Stimulated activated CD8-positive, alpha-beta memory T cell treated with anti-CD3 and anti-CD28 coated beads, Interleukin-12 subunit alpha, Interleukin-12 subunit beta, amount 100 ng/mL, for 4 hours (primary cell): ENCODE measurements around the gene AOPEP.

Source experiments
- DNase-seq: peaks from one replicate; pipeline ENCODE4 v3.0.0-alpha.2; 2020; ENCODE audit warnings: low read depth

AOPEP gene

DNA sequence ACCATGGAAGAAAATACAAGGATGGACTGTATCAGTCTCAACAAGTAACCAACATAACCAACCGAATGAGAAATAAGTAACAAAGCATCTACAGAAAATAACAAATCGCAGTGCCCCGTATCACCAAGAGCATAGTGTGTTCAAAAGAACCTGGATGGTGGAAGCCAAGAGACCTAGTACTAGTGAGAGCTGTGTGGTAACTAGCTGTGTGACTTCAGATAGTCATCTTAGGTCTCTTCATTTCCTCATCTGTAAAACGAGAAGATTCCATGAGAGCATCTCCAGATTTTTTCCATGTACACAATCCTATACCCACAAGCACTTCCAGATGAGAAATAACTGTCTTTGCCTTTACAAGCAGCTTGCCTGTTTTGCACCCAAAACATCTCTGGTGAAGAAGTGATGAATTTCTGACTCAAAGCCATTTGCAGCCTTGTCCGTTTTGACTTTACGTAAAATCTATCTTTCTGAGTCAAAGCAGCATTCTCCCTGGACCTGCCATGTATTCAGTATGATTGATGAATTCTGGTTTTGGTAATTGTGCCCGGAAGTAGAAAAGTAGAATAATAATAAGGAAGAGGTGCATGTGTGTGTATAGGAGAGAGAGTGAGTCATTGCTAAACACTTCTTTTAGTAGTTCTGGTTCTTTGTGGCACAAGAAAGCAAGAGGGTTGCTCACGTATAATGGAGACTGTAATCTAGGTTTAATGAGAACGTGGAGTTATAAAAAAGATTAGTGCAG is 41.0 kb downstream of the AOPEP start:
- DNase-seq: no peak

DNA sequence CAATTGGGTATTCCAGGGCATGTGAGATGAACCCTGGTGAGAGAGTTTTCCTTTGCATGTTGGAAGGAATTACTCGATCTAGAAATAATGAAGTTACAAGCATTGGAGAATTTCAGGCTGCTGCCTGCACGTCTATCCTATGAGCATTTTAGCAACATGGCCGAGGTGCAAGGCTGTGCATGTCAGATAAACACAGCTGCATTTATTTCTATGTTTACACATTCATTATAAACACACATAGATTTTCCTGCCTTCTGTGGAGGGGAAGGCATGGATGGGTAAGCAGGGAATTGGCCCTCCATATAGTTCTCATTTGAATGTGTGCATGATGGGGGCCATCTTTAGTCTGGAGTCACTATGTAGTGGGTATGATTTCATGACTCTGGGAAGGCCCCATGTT is 42.3 kb downstream of the AOPEP start:
- DNase-seq: no peak

DNA sequence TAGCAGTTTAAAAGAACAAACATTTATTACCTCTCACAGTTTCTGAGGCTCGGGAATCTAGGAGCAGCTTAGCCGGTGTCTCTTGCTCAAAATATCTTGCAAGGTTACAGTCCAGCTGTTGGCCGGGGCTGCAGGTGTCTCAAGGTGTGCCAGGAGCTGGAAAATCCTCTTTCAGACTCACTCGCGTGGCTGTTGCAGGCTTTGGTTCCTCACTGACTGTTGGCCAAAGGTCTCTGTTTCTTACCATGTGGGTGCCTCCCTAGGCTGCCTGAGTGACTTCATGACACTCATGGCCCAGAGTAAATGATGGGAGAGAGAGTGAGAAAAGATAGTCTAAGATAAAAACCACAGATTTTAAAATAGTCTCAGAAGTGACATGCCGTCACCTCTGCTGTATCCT is 43.8 kb downstream of the AOPEP start:
- DNase-seq: no peak

DNA sequence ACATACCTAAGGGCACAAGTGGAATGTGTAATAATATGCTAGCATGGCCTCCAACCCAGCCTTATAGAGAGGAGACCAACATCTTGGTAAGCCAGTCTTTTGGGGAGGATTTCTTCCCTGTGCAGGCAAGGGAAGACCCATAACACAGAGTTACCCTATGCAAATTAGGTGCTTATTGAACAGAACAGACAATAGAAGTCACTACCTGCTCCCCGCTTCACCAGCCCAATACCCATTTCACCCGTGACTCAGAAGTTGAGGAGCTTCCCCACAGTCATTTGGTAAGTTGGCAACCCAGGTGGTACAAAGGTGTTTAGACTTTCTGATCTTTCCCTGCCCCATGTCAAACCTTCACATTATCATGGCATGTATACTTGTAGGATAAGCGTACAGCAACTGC is 44.6 kb downstream of the AOPEP start:
- DNase-seq: no peak

DNA sequence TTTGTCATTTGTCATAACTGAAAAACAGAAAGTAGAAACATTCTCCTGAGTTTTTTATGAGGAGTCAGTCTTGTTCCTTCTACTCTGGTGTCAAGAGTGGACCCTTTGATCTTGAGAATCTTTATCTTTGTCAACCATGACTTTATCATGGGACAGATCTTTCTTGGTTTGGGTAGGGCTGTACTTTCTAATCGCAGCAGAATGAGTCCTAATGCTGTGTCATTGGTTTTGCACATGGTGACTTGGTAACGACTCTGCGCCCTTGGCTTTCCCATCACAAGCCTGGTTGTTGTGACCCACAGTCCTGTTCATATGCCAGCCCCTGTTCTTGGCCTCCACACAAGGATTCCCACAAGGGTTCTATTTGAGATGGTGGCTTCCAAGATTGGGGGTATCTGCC is 45.6 kb downstream of the AOPEP start:
- no peak for DNase-seq

DNA sequence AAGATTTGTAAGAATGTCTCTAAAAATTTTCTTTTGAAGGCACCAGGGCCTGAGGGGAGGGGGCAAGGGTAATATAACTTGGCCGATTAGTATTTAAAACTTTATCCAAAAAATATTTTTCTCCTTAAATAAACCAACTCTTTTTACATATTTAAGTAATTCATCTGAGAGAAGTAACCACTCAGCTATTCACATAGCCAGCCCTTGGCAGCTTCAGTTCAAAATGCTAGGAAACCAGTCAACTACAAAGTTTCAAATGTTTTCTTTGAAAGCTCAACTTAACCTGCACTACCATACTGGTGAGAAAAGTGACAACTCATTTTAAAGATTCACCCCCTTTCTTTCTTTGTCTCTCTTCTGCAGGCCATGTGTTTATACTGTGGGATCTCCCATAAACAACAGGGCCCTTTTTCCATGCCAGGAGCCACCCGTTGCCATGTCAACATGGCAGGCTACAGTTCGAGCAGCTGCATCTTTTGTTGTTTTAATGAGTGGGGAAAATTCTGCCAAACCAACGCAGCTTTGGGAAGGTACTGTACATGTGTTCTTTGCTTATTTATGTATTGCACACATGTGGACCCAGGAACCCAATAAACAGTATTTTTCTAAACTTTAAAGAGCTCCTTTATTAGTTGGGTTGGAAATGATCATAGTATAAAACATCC is 46.3 kb downstream of the AOPEP start:
- DNase-seq: no peak

DNA sequence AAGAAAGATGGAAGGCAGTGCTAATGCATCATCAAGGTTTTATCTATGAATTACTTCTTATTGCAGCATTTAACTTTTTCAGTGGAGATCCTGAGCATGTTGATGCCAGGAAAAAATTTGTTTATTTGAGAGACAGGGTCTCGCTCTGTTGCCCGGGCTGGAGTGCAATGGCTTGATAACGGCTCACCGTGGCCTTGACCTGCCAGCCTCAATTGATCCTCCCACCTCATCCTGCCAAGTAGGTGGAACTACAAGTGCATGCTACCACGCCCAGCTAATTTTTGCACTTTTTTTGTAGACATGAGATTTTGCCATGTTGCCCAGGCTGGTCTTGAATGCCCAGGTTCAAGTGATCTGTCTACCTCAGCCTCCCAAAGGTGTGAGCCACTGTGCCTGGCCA is 47.2 kb downstream of the AOPEP start:
- no peak for DNase-seq

DNA sequence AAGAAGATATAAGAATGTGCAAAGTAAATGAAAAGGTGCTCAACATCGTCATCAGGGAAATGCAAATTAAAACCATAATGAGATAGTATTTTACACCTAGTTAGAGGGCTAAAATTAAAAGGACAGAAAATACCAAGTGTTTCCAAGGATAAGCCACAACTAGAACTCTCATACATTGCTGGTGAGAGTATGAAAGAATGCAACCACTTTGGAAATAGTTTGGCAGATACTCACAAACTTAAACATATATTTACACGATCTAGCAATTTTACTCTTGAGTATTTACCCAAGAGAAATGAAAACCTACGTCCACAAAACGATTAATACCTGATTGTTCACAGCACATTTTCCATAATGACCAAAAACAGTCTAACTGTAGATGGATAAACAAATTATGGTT is 51.5 kb downstream of the AOPEP start:
- no peak for DNase-seq

DNA sequence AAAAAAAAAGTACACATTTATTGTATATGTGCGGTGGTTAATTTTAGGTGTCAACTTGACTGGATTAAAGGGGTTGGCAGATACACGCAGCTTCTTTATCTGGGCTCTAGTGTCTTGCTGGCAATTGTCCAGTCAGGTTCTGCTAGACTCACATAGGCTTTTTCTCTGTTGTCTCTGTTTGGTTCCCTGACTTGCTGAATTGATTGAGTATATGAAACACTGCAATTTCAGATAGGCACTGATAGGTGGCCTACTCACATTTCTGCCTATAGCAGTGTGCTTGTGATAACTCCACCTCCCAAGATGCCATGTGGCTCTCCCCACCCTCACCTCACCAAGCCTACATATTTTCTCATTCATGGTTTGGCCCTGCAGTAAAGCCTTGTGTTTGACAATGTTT is 52.5 kb downstream of the AOPEP start:
- DNase-seq: no peak

DNA sequence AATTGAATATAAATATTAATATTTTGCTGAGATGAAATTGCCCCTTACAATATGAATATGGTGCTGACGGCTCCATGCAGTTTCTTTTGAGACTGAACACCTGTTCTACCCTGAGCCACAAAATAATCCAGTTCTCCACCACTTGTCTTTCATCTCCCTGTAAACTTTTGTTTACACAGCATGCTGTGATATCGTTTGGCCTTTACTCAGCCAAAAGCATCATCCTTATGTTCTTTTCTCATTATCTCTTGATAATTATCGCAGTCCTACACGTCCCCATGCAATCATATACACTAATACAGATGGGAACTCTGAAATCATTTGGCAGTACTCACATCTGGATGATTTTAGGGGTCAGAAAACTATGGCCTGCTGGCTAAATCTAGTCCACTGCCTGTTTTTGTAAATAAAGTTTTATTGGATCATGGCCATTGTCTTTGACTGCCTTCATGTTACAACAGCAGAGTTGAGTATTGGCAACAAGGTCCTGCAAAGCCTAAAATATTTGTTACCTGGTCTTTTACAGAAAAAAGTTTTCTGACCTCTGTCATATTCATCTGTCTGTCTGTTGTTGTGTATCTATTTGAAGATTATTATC is 53.3 kb downstream of the AOPEP start:
- no peak for DNase-seq

DNA sequence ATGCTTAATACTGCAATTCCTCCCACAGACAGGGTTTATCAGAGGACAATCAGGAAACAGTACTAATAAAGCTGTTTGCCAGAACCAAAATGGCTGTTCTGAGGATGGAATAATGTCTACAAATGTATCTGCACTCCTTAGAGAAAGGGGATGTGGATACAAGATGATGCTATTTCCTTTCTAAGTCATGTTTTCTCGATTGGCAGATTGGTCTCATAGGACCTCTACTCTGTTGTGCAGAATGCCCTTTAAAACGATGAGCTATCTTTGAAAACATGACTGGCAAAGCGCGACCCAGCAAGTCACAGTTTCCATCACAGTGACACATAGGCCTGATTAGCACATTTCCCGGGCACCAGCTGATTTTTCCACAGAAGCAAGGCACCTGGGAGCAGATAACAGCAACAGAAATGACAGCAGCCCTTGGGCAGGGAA is 54.0 kb downstream of the AOPEP start:
- DNase-seq: no peak

DNA sequence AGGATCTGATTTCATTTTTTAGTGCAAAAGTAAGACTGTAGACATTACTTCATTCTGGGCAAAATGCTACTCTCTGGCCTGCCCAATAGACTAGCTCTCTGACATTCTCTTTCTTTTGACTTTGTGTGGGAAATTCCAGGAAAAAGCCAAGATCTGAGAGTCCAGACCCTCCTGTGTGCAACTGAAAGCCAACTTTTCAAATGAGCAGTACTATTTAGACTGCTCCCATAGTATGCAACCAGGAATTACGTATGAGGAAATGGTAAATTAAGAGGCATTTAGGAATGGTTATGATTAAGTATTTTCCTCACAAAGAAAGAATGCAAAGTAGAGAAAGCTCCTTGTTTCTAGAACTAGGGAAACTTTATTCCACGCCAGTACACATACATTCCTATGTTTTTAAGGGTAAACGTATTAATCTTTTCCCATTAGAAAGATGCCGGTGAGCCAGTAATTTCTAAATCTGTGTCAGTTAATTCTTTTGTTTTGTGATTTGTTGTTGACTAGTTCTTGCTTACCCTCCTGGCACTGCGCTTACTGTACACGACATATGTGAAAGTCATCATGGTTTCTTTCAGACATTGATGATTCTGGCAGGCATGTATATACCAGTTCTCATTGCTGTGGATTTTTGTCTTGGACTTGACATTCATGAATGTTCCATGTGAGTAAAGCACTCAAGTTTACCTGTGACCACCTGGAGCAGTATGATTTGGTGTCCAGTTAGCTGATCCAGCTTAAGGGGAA is 56.0 kb downstream of the AOPEP start:
- DNase-seq: no peak

DNA sequence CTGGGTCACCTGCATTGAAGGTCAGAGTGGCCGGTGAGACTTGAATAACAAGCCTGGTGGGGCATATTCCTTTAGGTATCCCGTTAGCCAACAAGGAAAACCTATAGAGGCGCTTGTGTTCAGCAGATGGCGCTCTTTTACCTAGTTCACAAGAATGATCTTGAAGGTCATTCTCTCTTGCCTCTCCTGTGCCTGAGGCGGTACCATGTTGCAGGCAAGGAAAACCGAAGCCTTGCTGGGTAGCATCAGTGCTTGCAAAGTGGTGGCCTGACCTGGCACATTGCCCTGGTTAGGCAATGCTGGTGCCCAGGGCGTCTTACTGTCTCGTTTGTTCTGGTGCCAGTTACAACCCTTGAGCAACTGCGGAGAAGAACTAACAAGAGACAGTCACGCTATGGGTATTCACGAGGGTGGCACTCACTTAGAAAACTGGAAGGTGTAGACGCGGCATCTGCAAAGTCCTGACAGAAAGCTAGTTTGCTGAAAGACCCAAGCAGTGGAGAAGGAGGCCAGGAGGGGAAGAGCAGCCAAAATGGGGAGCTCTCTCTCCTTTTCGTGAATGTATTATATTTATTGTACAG is 56.7 kb downstream of the AOPEP start:
- no peak for DNase-seq

DNA sequence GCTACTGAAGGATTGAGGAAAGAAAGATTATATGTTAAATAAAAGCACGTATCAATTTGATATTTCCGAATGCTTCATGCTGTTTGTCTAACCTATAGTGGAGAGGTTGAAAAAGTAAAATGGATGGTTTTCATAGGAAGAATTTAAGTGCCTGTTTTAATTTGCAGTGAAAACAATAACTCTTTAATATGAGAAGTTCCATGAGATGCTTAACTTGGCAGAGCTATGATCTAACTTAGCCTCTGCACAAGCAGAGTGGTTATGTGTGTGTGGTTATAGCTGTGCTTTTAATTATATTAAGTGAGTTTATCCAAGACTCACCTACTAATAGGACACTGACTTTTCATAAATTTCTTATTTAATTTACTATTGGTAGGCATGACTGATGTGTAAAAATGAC is 57.4 kb downstream of the AOPEP start:
- no peak for DNase-seq

DNA sequence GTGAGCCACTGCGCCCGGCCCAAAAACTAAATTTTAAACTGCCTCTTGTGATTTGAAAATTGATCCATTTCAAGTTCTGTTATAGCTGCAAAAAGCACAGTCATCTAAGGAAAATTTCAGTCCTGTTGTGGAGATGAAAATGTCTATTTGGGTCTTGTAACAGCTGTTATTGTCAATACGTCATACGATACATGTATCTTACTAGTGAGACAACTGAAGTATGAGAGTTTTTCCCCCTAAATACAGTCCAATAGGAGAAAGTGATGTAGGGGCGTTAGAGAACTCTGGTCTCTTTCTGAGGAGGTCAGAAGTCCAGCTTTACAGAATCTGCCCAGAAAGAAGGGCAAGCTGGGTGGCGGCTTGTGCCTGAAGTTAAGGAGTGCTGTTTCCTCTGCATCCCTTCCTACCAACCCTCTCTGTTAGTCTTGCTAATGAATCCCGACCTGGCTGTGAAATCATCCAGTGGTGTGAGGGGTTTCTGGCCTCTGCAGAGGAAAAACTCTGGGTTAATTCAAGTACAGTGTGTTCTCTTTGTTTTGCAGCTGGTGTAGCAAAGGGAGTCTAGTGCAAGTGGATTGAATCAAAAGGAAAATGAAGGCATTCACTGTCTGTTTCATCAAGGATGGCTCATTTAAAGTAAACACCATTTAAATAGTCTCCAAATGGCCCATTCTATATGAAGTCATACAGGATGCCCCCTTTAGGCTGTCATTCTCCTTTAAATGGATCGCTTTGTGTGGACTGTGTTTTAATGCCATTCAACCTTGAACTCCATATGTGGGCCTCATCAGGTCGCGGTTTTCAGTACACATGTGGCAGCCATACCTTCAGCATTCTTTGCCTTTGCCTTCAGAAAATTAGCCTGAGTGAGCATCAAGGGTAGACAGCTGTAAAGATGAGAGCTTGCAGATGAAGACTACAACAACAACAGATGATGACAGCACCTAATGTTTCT is 59.0 kb downstream of the AOPEP start:
- DNase-seq: no peak

DNA sequence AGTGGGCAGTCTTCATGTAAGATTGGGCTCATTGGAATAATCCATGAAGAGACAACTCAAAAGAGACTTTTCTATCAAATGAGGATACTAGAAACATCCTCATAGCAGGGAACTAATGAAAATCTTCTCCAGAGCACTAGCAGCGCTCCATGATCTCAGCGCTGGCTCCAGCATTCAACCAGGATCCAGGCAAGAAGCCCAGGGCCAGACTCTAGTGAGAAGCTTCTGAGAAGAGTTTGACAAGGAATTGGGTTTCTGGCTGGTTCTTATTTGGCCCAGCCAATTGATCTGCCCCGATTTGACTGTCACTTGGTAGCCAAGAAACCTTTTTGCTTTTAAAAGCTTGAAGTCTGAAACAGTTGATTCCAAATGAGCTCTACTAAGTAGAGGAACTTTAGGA is 60.1 kb downstream of the AOPEP start:
- DNase-seq: no peak

DNA sequence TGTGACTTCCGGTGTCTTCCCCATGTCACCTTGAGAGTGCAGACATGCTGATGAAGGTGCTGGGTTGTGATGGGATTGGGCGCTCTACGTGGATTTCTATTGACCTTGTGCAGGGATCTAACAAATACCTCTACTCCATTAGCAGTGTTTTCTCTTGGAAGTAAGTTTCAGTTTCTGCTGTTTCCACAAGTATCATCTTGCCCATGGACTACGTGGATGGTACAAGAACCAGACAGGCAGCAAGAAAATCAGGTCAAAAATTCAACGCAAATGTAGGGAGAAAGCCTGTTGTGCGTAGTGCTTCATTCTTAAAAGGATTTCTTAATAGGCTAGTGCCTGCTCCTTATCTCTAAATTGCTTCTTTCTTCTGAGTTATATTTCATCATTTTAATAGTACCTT is 60.8 kb downstream of the AOPEP start:
- DNase-seq: no peak

DNA sequence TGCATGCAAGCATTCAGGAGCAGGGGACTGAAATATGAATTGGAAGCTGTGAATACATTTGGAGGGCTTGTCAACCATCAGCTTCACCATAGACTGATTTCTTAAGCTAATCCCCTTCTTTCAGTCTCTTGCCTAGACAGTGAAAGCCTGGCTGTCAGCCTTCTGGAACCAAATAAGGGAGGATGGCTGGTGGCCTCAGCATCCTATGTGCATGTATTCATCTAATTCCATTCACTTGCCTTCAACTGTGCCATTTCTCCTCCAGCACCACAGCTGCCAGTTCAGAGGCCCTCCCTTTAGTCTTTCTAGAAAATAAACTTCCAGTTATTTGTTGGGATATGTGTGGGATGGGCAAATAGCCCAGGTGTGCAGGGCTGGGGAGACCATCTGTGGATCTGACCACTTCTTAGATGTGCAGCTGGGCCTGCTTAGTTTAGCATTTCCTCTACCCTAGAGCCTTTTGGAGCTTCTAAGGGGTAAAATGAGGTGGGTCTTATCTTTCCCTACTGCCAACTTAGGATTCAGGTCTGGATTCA is 62.1 kb downstream of the AOPEP start:
- DNase-seq: no peak

DNA sequence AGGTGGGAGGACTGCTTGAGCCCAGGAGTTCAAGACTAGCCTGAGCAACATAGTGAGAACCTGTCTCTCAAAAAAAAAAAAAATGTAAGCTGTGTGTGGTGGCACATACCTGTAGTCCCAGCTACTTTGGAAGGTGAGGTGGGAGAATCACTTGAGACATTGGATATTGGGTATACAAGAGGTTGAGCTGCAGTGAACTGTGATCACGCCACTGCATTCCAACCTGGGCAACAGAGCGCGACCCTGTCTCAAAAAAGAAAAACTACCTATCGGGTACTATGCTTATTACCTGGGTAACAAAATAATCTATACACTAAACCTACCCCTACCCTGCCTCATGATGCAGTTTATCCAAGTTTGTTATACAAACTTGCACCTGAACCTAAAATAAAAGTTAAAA is 64.9 kb downstream of the AOPEP start:
- DNase-seq: no peak

DNA sequence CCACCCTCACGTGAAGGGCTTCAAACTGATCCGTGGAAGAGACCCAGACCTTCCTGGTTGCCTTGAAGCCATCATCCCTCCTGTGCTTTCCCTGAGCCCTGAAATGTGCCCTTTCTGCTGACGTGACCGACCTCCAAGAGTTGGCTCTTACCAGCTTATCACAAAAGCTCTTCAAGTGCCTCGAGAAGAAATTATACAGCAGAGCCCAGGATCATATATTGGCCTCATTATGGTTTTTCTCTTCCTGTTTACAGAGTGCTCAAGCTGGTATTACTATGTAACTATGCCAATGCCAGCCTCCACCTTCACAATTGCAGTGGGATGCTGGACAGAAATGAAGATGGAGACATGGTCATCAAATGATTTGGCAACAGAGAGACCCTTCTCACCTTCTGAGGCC is 66.0 kb downstream of the AOPEP start:
- no peak for DNase-seq
